ENCODE data around the gene DAB2IP. TPM values are rescaled to one million over a fixed set of nuclear protein-coding genes. Genes with fewer than 3 reads are reported as not detected.

Gene DAB2IP
- total RNA-seq, 1 experiment from 2014 or later: 17.0 TPM

DNA sequence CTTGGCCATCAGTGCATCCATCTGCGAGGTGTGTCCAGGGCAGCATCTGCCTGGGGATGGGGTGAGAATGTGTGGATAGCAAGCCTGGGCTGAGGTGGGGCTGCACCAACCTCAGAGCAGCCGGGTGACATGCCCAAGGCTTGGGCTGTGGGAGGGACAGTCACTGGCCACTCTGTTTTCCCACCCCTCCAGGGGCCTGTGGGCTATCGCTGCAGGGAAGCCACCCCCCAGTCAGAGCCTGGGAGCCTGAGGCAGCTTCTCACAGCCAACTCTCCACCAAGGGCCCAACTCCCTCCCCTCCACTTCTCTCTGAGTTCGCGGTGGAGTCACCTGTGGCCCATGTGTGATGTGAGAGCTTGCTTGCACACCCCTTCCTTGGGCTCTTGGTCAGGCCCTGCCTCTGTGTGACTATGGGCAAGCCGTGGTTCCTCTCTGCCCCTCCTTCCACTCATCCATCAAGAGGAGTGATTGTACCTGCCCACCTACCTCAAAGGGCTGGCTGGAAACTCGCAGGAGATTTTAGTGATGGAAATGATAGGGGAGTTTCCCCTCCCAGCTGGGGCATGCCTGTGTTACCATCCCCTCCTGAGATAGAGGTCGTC is 54.8 kb downstream of the DAB2IP start:
- H3K4me3 Mint-ChIP-seq (ENCODE audit: unreplicated experiment): no peak overlapping the region
- TF ChIP-seq, protein P1, sequence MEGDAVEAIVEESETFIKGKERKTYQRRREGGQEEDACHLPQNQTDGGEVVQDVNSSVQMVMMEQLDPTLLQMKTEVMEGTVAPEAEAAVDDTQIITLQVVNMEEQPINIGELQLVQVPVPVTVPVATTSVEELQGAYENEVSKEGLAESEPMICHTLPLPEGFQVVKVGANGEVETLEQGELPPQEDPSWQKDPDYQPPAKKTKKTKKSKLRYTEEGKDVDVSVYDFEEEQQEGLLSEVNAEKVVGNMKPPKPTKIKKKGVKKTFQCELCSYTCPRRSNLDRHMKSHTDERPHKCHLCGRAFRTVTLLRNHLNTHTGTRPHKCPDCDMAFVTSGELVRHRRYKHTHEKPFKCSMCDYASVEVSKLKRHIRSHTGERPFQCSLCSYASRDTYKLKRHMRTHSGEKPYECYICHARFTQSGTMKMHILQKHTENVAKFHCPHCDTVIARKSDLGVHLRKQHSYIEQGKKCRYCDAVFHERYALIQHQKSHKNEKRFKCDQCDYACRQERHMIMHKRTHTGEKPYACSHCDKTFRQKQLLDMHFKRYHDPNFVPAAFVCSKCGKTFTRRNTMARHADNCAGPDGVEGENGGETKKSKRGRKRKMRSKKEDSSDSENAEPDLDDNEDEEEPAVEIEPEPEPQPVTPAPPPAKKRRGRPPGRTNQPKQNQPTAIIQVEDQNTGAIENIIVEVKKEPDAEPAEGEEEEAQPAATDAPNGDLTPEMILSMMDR (IDR thresholded peaks at IDR 0.05; ENCODE audit: unreplicated experiment): no peak
- no peaks in the 10 kb centered on the region for H3K9me3 Mint-ChIP-seq (ENCODE audit: unreplicated experiment)
- no peaks in the 10 kb centered on the region for H3K36me3 Mint-ChIP-seq (ENCODE audit: insufficient read depth, unreplicated experiment)
- ChIA-PET CTCF (interaction anchor here (0.6 to 2.1 kb wide), 7 partner anchors 14 to 196 kb away, joined by 3 to 6 read pairs (median 3); no protein-coding TSS in a partner anchor), POLR2A (interaction anchor here (0.7 kb wide), 1 partner anchor 16 kb away, joined by 3 read pairs; no protein-coding TSS in a partner anchor)
- H3K4me1 Mint-ChIP-seq (ENCODE audit: insufficient read depth, unreplicated experiment): peaks cover 26% of the 10 kb centered on the region
- intact Hi-C loops (cut with micrococcal nuclease): no loop called here
- no peak for DNase-seq (ENCODE audit: unreplicated experiment)
- H3K27me3 Mint-ChIP-seq (ENCODE audit: insufficient read depth, unreplicated experiment): no peaks in the 10 kb centered on the region
- no peak overlapping the region for H3K27ac Mint-ChIP-seq (ENCODE audit: low read depth, unreplicated experiment)
- BruUV-seq (replicated peaks): no TSS peak

- H3K36me3 Mint-ChIP-seq (ENCODE audit: insufficient read depth, unreplicated experiment): no peaks in the 10 kb centered on the region
- CTCF ChIA-PET: interaction anchor here (1.5 to 1.7 kb wide), 2 partner anchors 8 to 11 kb away, joined by 3 to 4 read pairs; no protein-coding TSS in a partner anchor
- TF ChIP-seq, protein P1 (IDR thresholded peaks at IDR 0.05; ENCODE audit: unreplicated experiment): no peak
Measured at GRCh38 chr9:121707477-121708424, 56.3 kb downstream of the DAB2IP start.

GRCh38 chr9:121708768-121709488 is 57.5 kb downstream of the DAB2IP start:
- H3K36me3 Mint-ChIP-seq (ENCODE audit: insufficient read depth, unreplicated experiment): no peaks in the 10 kb centered on the region
- TF ChIP-seq, protein P1 (IDR thresholded peaks at IDR 0.05; ENCODE audit: unreplicated experiment): no peak
- ChIA-PET CTCF (interaction anchor here (1.0 to 3.4 kb wide), 6 partner anchors 9 to 35 kb away, joined by 3 to 25 read pairs (median 4); no protein-coding TSS in a partner anchor), POLR2A (interaction anchor here (0.6 to 1.6 kb wide), 2 partner anchors 8 to 11 kb away, joined by 3 read pairs; no protein-coding TSS in a partner anchor)
- no peaks in the 10 kb centered on the region for H3K9me3 Mint-ChIP-seq (ENCODE audit: unreplicated experiment)
- peaks cover 17% of the 10 kb centered on the region for H3K4me1 Mint-ChIP-seq (ENCODE audit: insufficient read depth, unreplicated experiment)
- no TSS peak for BruUV-seq (replicated peaks)
- H3K27ac Mint-ChIP-seq (ENCODE audit: low read depth, unreplicated experiment): no peak overlapping the region
- intact Hi-C loops (cut with micrococcal nuclease): no loop called here
- no peak overlapping the region for H3K4me3 Mint-ChIP-seq (ENCODE audit: unreplicated experiment)
- H3K27me3 Mint-ChIP-seq (ENCODE audit: insufficient read depth, unreplicated experiment): no peaks in the 10 kb centered on the region
- no peak for DNase-seq (ENCODE audit: unreplicated experiment)

More at GRCh38 chr9:121707477-121708424, 56.3 kb downstream of the DAB2IP start:
- no peaks in the 10 kb centered on the region for H3K9me3 Mint-ChIP-seq (ENCODE audit: unreplicated experiment)
- H3K27ac Mint-ChIP-seq (ENCODE audit: low read depth, unreplicated experiment): no peak overlapping the region
- DNase-seq (ENCODE audit: unreplicated experiment): no peak
- H3K4me1 Mint-ChIP-seq (ENCODE audit: insufficient read depth, unreplicated experiment): peaks cover 14% of the 10 kb centered on the region
- POLR2A ChIA-PET: no interaction called here
- BruUV-seq (replicated peaks): no TSS peak
- H3K27me3 Mint-ChIP-seq (ENCODE audit: insufficient read depth, unreplicated experiment): no peaks in the 10 kb centered on the region
- intact Hi-C loops (cut with micrococcal nuclease): no loop called here
- no peak overlapping the region for H3K4me3 Mint-ChIP-seq (ENCODE audit: unreplicated experiment)
